Esophagus squamous epithelium (tissue), 5 donors: Measurements from ENCODE around the gene KIF2A. TPM values are rescaled to one million over a fixed set of nuclear protein-coding genes. Genes with fewer than 3 reads are reported as not detected.

Experiments used
- DNase-seq: peaks from one replicate; lab custom pipeline; 2025; lab: John Stamatoyannopoulos, UW
- H3K27ac ChIP-seq, 4 donors: fragments of 200-600 bp; sonication (generic); one replicate each; pipeline ENCODE4 v1.5.1; 2016 to 2019; ENCODE audit warnings: mild to moderate bottlenecking in 1 of 4
- H3K27me3 ChIP-seq, 4 donors: fragments of 200-600 bp; sonication (generic); 1 replicate in 3 of 4; 2 replicates in 1 of 4; pipeline versions ENCODE4 v1.5.1 to v1.6.0; 2017 to 2021; ENCODE audit warnings: antibody characterized with exemption in 1 of 4
- H3K36me3 ChIP-seq, 3 donors: fragments of 200-600 bp; sonication (generic); one replicate each; pipeline ENCODE4 v1.5.1; 2016 to 2019
- H3K4me1 ChIP-seq, 3 donors: fragments of 200-600 bp; sonication (generic); one replicate each; pipeline ENCODE4 v1.5.1; 2017 to 2019
- H3K4me3 ChIP-seq, 4 donors: fragments of 200-600 bp; sonication (generic); 1 replicate in 3 of 4; 2 replicates in 1 of 4; pipeline ENCODE4 v1.5.1; 2016 to 2019; ENCODE audit warnings: mild to moderate bottlenecking in 2 of 4, moderate library complexity in 1 of 4
- H3K9me3 ChIP-seq, 3 donors: fragments of 200-600 bp; sonication (generic); one replicate each; pipeline ENCODE4 v1.5.1; 2016 to 2019
- CTCF ChIP-seq, 6 experiments: fragments of 450-650 bp in 4 of 6; fragments of 200-600 bp in 2 of 6; sonication (generic) in 2 of 6; IDR thresholded peaks; one replicate each; pipeline ENCODE4 v1.5.1; 2016 to 2019; ENCODE audit warnings: antibody characterized with exemption in 6 of 6, mild to moderate bottlenecking in 4 of 6, moderate library complexity in 4 of 6
- POLR2A ChIP-seq, 4 donors: fragments of 450-650 bp; IDR thresholded peaks; one replicate each; pipeline ENCODE4 v1.6.1; 2017; ENCODE audit warnings: antibody characterized with exemption in 4 of 4, mild to moderate bottlenecking in 4 of 4, moderate library complexity in 3 of 4
- WGBS, 2 donors: methylation state at CpG; one replicate each; pipeline ENCODE4 v1.1.5; 2018; 5-methylcytosine and 5-hydroxymethylcytosine counted together
- intact Hi-C: fragments of 100-400 bp; cut with DNase I; formaldehyde crosslinking; loops from one replicate; pipeline ENCODE4 v1.15.0; 2022
- total RNA-seq, 4 donors: library from RNA; depleted of rRNA; stranded (reverse); fragments of >200 nt; gene quantifications; one replicate each; pipeline ENCODE4 v1.1.0, GENCODE V29; 2016
- donor health status: DM: yes; HTN: yes; CAD: no.

KIF2A gene
- total RNA-seq, 4 donors from 2014 or later = 14.0 to 43.1 (median 26.4) TPM

- Histone ChIP-seq H3K4me3 (no peak overlapping the region), H3K9me3 (no peaks in the 10 kb centered on the region), H3K36me3 (peaks cover 0 to 3% (median 0%) of the 10 kb centered on the region in 3 donors), H3K27ac (no peak overlapping the region), H3K4me1 (peaks cover 0 to 49% (median 9%) of the 10 kb centered on the region in 3 donors), H3K27me3 (no peaks in the 10 kb centered on the region)
- TF ChIP-seq POLR2A (IDR thresholded peaks at IDR 0.05) = no peak
- no peak for TF ChIP-seq CTCF (IDR thresholded peaks at IDR 0.05)
- no peak for DNase-seq
- WGBS, 2 donors = 68 to 77% methylated on average over 7 of the region's 7 CpGs
- intact Hi-C loops = no loop called here
Measured at GRCh38 chr5:62328772-62329491, 22.9 kb downstream of the KIF2A start.

- no peak for DNase-seq
- Histone ChIP-seq H3K4me1 (peaks cover 0 to 53% (median 9%) of the 10 kb centered on the region in 3 donors), H3K4me3 (no peak overlapping the region), H3K36me3 (peaks cover 0 to 15% (median 0%) of the 10 kb centered on the region in 3 donors), H3K9me3 (no peaks in the 10 kb centered on the region), H3K27me3 (no peaks in the 10 kb centered on the region), H3K27ac (no peak overlapping the region)
- intact Hi-C loops = no loop called here
- WGBS, 2 donors = 72 to 82% methylated on average over 1 of the region's 1 CpG
- TF ChIP-seq CTCF (IDR thresholded peaks at IDR 0.05) (no peak), POLR2A (IDR thresholded peaks at IDR 0.05) (no peak)
Measured at GRCh38 chr5:62330302-62330701, 24.3 kb downstream of the KIF2A start.

- Histone ChIP-seq H3K27ac (no peak overlapping the region), H3K4me1 (peaks cover 0 to 53% (median 9%) of the 10 kb centered on the region in 3 donors), H3K36me3 (peaks cover 0 to 16% (median 0%) of the 10 kb centered on the region in 3 donors), H3K27me3 (no peaks in the 10 kb centered on the region), H3K9me3 (no peaks in the 10 kb centered on the region), H3K4me3 (no peak overlapping the region)
- intact Hi-C loops = no loop called here
- TF ChIP-seq POLR2A (IDR thresholded peaks at IDR 0.05) = no peak
- TF ChIP-seq CTCF (IDR thresholded peaks at IDR 0.05) = no peak
- DNase-seq = no peak
Measured at GRCh38 chr5:62331921-62332320, 25.9 kb downstream of the KIF2A start.

GRCh38 chr5:62333250-62333794, 27.3 kb downstream of the KIF2A start:
- Histone ChIP-seq H3K4me3 (no peak overlapping the region), H3K9me3 (no peaks in the 10 kb centered on the region), H3K4me1 (peaks cover 0 to 53% (median 9%) of the 10 kb centered on the region in 3 donors), H3K36me3 (peaks cover 0 to 16% (median 0%) of the 10 kb centered on the region in 3 donors), H3K27me3 (no peaks in the 10 kb centered on the region), H3K27ac (no peak overlapping the region)
- WGBS, 2 donors = 66 to 75% methylated on average over 7 to 8 of the region's 8 CpGs
- no peak for DNase-seq
- intact Hi-C loops = no loop called here
- TF ChIP-seq POLR2A (IDR thresholded peaks at IDR 0.05) (no peak), CTCF (IDR thresholded peaks at IDR 0.05) (no peak)

GRCh38 chr5:62334082-62334481, 28.1 kb downstream of the KIF2A start:
- no peaks in the 10 kb centered on the region for H3K9me3 ChIP-seq
- TF ChIP-seq POLR2A (IDR thresholded peaks at IDR 0.05) = no peak
- TF ChIP-seq CTCF (IDR thresholded peaks at IDR 0.05) = no peak
- WGBS, 2 donors = 88 to 93% methylated on average over 1 to 2 of the region's 2 CpGs
- H3K36me3 ChIP-seq = peaks cover 0 to 16% (median 0%) of the 10 kb centered on the region in 3 donors
- H3K4me3 ChIP-seq = no peak overlapping the region
- no peaks in the 10 kb centered on the region for H3K27me3 ChIP-seq
- H3K4me1 ChIP-seq = peaks cover 0 to 47% (median 9%) of the 10 kb centered on the region in 3 donors
- no peak for DNase-seq
- no peak overlapping the region for H3K27ac ChIP-seq
- intact Hi-C loops = no loop called here
